Muscle of back (tissue), 11 donors: Measurements from ENCODE around the gene MPZL3. TPM values are rescaled to one million over a fixed set of nuclear protein-coding genes. Genes with fewer than 3 reads are reported as not detected.
"Not testable (repeated sequence)": the region's sequence is repeated elsewhere in the genome, so short reads cannot be mapped to it uniquely, and the experiment has no call there.

Experiments used
- DNase-seq, 3 donors: peaks; one replicate each; pipeline versions ENCODE4 v3.0.0 to v3.0.0-alpha.2; 2013
- polyA plus RNA-seq, 10 donors: library from polyadenylated mRNA; unstranded; fragments of 120-200 nt; gene quantifications; one replicate each; pipeline ENCODE4 v1.2.1, GENCODE V29; 2013; ENCODE audit not compliant: insufficient read length in 10 of 10

Gene MPZL3
- polyA plus RNA-seq, 10 donors = 0.42 to 1.3 (median 0.72) TPM

GRCh38 chr11:118184784-118185579, 67.2 kb downstream of the MPZL3 start:
- no peak for DNase-seq

- not testable (repeated sequence) for DNase-seq
Observed at GRCh38 chr11:118183691-118184090, 68.5 kb downstream of the MPZL3 start.

- DNase-seq = peak; percentile 78 to 94 (median 86)
Observed at GRCh38 chr11:118180300-118180703, 71.9 kb downstream of the MPZL3 start.

- DNase-seq = no peak
Observed at GRCh38 chr11:118176778-118177134, 75.4 kb downstream of the MPZL3 start.

Other genes with a start within 250 kb of the MPZL3 start
- 1 to 10 TPM in 1 of 10 donors, under 1 TPM in 9; 0.04 to 1.3 (median 0.14) TPM for gene TMPRSS4, start 175.3 kb downstream of the MPZL3 start, polyA plus RNA-seq
- under 1 TPM in 7 of 10 donors, not detected in 3; 0.05 to 0.28 (median 0.17) TPM for gene SMIM35, start 165.4 kb downstream of the MPZL3 start, polyA plus RNA-seq
- 1 to 10 TPM; 2.2 to 6.1 (median 3.4) TPM for gene SCN4B, start 99.5 kb downstream of the MPZL3 start, polyA plus RNA-seq
- 1 to 10 TPM; 2.5 to 7.0 (median 5.0) TPM for gene SCN2B, start 75.7 kb downstream of the MPZL3 start, polyA plus RNA-seq
- gene JAML, start 27.4 kb downstream of the MPZL3 start, polyA plus RNA-seq = 1 to 10 TPM; 1.4 to 6.4 (median 3.0) TPM
- gene MPZL2, start 11.9 kb upstream of the MPZL3 start, polyA plus RNA-seq = 1 to 10 TPM in 8 of 10 donors, under 1 TPM in 2; 0.71 to 9.6 (median 1.6) TPM
- gene CD3E, start 52.4 kb upstream of the MPZL3 start, polyA plus RNA-seq = 10 to 100 TPM in 1 of 10 donors, 1 to 10 TPM in 1, under 1 TPM in 8; 0.20 to 26.8 (median 0.59) TPM
- 10 to 100 TPM in 1 of 10 donors, 1 to 10 TPM in 1, under 1 TPM in 2, not detected in 6; 0.29 to 16.5 (median 1.5) TPM for gene CD3D, start 90.3 kb upstream of the MPZL3 start, polyA plus RNA-seq
- gene CD3G, start 92.0 kb upstream of the MPZL3 start, polyA plus RNA-seq = 1 to 10 TPM in 2 of 10 donors, under 1 TPM in 7, not detected in 1; 0.14 to 5.4 (median 0.31) TPM
- 10 to 100 TPM; 16.4 to 28.0 (median 23.8) TPM for gene UBE4A, start 107.2 kb upstream of the MPZL3 start, polyA plus RNA-seq
- gene ATP5MG, start 149.2 kb upstream of the MPZL3 start, polyA plus RNA-seq = 100 to 1,000 TPM; 318 to 455 (median 363) TPM
- 10 to 100 TPM; 22.6 to 34.0 (median 28.4) TPM for gene KMT2A, start 184.1 kb upstream of the MPZL3 start, polyA plus RNA-seq